Lower leg skin (tissue), 4 donors: ENCODE measurements around the gene MED14. TPM values are rescaled to one million over a fixed set of nuclear protein-coding genes. Genes with fewer than 3 reads are reported as not detected.

Source experiments
- DNase-seq, 2 donors: peaks; one replicate each; pipeline ENCODE4 v3.0.0-alpha.2; 2019; ENCODE audit warnings: low spot score in 2 of 2
- H3K4me3 ChIP-seq: fragments of 200-600 bp; sonication (generic); 2 replicates; pipeline ENCODE4 v1.5.1; 2017; ENCODE audit warnings: mild to moderate bottlenecking, low read depth; ENCODE audit not compliant: poor library complexity, severe bottlenecking
- POLR2A ChIP-seq, 2 donors: fragments of 450-650 bp; IDR thresholded peaks; one replicate each; pipeline ENCODE4 v1.6.1; 2016 to 2017; ENCODE audit warnings: antibody characterized with exemption in 2 of 2, mild to moderate bottlenecking in 1 of 2, moderate library complexity in 1 of 2
- WGBS, 2 donors: methylation state at CpG; one replicate each; pipeline ENCODE4 v1.1.5; 2018; 5-methylcytosine and 5-hydroxymethylcytosine counted together
- intact Hi-C: fragments of 100-400 bp; cut with DNase I; formaldehyde crosslinking; loops from one replicate; pipeline ENCODE4 v1.15.0; 2023; ENCODE audit warnings: low total_unique reads
- total RNA-seq, 4 donors: library from RNA; depleted of rRNA; stranded (reverse); fragments of >200 nt; gene quantifications; one replicate each; pipeline ENCODE4 v1.1.0, GENCODE V29; 2016
- TF ChIP-seq, protein P1 (sequence below), 3 donors: fragments of 450-650 bp; IDR thresholded peaks; one replicate each; pipeline ENCODE4 v1.5.1; 2016; ENCODE audit warnings: antibody characterized with exemption in 3 of 3, mild to moderate bottlenecking in 3 of 3, moderate library complexity in 2 of 3

The MED14 gene
- total RNA-seq, 4 donors from 2014 or later = 27.4 to 36.8 (median 35.0) TPM

DNA sequence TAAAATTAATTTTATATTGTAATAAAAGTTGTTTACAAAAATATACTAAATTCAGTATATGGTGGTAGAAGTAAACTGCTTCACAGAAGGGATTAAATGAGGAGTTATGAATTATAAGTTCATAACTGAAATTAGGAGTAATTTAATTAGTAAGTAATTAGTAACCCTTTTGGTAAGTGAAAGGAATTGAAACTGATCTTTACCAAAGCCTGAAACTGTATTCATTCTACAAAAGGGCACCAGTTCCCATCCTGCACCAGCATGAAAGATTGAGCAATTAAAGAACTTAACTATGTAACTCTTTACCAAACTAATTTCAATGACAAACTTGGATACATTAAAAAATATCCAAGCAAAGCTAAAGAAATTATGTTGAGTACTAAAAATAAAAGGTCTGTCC is 8.2 kb downstream of the MED14 start:
- TF ChIP-seq, protein P1, sequence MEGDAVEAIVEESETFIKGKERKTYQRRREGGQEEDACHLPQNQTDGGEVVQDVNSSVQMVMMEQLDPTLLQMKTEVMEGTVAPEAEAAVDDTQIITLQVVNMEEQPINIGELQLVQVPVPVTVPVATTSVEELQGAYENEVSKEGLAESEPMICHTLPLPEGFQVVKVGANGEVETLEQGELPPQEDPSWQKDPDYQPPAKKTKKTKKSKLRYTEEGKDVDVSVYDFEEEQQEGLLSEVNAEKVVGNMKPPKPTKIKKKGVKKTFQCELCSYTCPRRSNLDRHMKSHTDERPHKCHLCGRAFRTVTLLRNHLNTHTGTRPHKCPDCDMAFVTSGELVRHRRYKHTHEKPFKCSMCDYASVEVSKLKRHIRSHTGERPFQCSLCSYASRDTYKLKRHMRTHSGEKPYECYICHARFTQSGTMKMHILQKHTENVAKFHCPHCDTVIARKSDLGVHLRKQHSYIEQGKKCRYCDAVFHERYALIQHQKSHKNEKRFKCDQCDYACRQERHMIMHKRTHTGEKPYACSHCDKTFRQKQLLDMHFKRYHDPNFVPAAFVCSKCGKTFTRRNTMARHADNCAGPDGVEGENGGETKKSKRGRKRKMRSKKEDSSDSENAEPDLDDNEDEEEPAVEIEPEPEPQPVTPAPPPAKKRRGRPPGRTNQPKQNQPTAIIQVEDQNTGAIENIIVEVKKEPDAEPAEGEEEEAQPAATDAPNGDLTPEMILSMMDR (IDR thresholded peaks at IDR 0.05) = no peak
- TF ChIP-seq POLR2A (IDR thresholded peaks at IDR 0.05) = no peak
- intact Hi-C loops = no loop called here
- no peak overlapping the region for H3K4me3 ChIP-seq
- no peak for DNase-seq

DNA sequence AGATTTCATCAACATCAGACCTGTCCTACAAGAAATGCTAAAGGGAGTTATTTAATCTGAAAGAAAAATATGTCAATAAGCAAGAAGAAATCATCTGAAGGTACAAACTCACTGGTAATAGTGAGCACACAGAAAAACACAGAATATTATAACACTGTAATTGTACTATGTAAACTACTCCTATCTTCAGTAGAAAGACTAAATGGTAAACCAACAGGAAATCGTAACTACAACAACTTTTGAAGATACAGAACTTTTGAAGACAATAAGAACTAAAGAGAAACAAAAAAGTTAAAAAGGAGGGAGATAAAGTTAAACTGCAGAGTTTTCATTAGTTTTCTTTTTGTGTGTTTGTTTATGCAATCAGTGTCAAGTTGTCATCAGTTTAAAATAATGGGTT is 12.4 kb downstream of the MED14 start:
- no peak overlapping the region for H3K4me3 ChIP-seq
- no peak for DNase-seq
- no peak for TF ChIP-seq POLR2A (IDR thresholded peaks at IDR 0.05)
- TF ChIP-seq, protein P1 (IDR thresholded peaks at IDR 0.05) = no peak
- 84 to 100% methylated on average over 1 of the region's 1 CpG for WGBS, 2 donors
- intact Hi-C loops = no loop called here

DNA sequence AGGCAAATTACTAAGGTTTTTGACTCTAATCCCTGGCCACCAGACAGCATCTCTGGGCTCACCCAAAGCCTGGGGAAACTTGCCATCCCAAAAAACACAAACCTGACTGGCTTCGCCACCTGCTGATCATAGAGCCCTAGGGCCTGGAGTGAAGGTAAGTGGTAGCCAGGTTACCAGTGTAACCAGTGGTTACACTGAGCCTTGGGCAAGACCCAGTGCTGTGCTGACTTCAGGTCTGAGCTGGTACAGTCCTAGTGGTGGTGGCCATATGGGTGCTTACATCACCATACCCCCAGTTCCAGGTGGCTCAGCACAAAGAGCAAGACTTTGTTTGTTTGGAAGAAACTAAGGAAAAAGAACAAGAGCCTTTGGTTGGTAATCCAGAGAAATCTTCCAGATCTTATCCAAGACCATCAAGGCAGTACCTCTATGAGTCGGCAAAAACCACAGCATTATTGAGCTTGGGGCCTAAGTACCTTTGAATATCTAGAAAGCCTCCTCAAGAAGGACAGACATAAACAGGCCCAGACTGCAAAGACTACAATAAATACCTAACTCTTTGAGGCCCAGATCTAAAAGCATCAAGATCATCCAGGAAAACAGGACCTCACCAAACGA is 13.7 kb downstream of the MED14 start:
- 67 to 78% methylated on average over 3 of the region's 3 CpGs for WGBS, 2 donors
- intact Hi-C loops = no loop called here
- TF ChIP-seq POLR2A (IDR thresholded peaks at IDR 0.05) = no peak
- TF ChIP-seq, protein P1 (IDR thresholded peaks at IDR 0.05) = no peak
- DNase-seq = no peak
- no peak overlapping the region for H3K4me3 ChIP-seq

GRCh38 chrX:40720792-40721191 is 14.6 kb downstream of the MED14 start:
- DNase-seq = no peak
- intact Hi-C loops = no loop called here
- WGBS, 2 donors = 84 to 89% methylated on average over 8 of the region's 8 CpGs
- no peak overlapping the region for H3K4me3 ChIP-seq
- TF ChIP-seq POLR2A (IDR thresholded peaks at IDR 0.05) = no peak
- TF ChIP-seq, protein P1 (IDR thresholded peaks at IDR 0.05) = no peak

DNA sequence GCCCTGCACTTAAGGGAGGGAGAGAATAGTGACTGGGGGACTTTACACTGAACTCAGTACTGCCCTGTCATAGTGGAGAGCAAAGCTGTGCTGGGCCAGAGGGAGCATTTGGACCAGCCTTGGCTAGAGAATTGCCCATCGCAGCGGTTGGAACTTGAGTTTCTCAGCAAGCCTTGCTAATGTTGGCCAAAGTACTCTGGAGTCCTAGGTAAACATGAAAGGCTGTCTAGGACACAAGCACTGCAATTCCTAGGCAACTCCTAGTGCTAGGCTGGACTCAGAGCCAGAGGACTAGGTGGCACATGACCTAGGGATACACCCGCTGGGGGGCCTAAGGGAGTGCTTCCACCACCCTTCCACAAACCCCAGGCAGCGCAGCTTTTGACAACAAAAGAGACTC is 15.0 kb downstream of the MED14 start:
- no peak for DNase-seq
- intact Hi-C loops = no loop called here
- H3K4me3 ChIP-seq = no peak overlapping the region
- 83 to 100% methylated on average over 2 to 4 of the region's 4 CpGs for WGBS, 2 donors
- TF ChIP-seq, protein P1 (IDR thresholded peaks at IDR 0.05) = no peak
- no peak for TF ChIP-seq POLR2A (IDR thresholded peaks at IDR 0.05)

- TF ChIP-seq, protein P1 (IDR thresholded peaks at IDR 0.05) = no peak
- no peak for TF ChIP-seq POLR2A (IDR thresholded peaks at IDR 0.05)
- intact Hi-C loops = no loop called here
- H3K4me3 ChIP-seq = no peak overlapping the region
- no peak for DNase-seq
These were observed 15.6 kb downstream of the MED14 start for GRCh38 chrX:40719731-40720130.
